OCI-LY7 (cell line): Measurements from ENCODE around the gene TMPRSS4. TPM values are rescaled to one million over a fixed set of nuclear protein-coding genes. Genes with fewer than 3 reads are reported as not detected.

Experiments
- BruUV-seq: library from RNA; stranded (reverse); fragments of 400-500 nt; replicated peaks from 2 replicates; lab custom pipeline; 2021; lab: Mats Ljungman, UMichigan
- CTCF ChIA-PET: fragments of 300-600 bp; sonication (Branson Sonifier 250); formaldehyde crosslinking; loops from one replicate; lab custom pipeline; 2022; ENCODE audit warnings: antibody characterized with exemption; ENCODE audit not compliant: unreplicated experiment; lab: Charles Lee
- POLR2A ChIA-PET: fragments of 300-600 bp; sonication (Branson Sonifier 250); formaldehyde crosslinking; loops from one replicate; lab custom pipeline; 2022; ENCODE audit warnings: antibody characterized with exemption; lab: Charles Lee
- DNase-seq: peaks from one replicate; pipeline ENCODE4 v3.0.0-alpha.2; 2015; ENCODE audit warnings: low spot score
- H2AFZ ChIP-seq: fragments of 200-600 bp; sonication (generic), shearing (Covaris generic); 2 replicates; pipeline ENCODE4 v1.6.1; 2014; ENCODE audit warnings: mild to moderate bottlenecking, antibody characterized with exemption, low read length, moderate library complexity
- H3K27ac ChIP-seq: fragments of 200-600 bp; sonication (generic); 2 replicates; pipeline ENCODE4 v1.5.1; 2014; ENCODE audit warnings: mixed run types, low read depth, mild to moderate bottlenecking, moderate library complexity, low read length, inconsistent platforms; ENCODE audit not compliant: poor library complexity, severe bottlenecking
- H3K36me3 ChIP-seq: fragments of 200-600 bp; sonication (generic); 2 replicates; pipeline ENCODE4 v1.6.1; 2014; ENCODE audit warnings: mild to moderate bottlenecking, antibody characterized with exemption, low read length, moderate library complexity, mixed read lengths; ENCODE audit not compliant: insufficient read depth
- H3K4me1 ChIP-seq: fragments of 200-600 bp; sonication (generic); 2 replicates; pipeline ENCODE4 v1.5.1; 2014; ENCODE audit warnings: mild to moderate bottlenecking, low read length; ENCODE audit not compliant: insufficient read depth, poor library complexity, severe bottlenecking
- H3K4me2 ChIP-seq: fragments of 200-600 bp; sonication (generic); 2 replicates; pipeline ENCODE4 v1.6.1; 2014; ENCODE audit warnings: mild to moderate bottlenecking, low read length
- H3K4me3 ChIP-seq: fragments of 200-600 bp; sonication (generic); 2 replicates; pipeline ENCODE4 v1.5.1; 2014; ENCODE audit warnings: mild to moderate bottlenecking, low read depth, low read length; ENCODE audit not compliant: poor library complexity, severe bottlenecking
- H3K79me2 ChIP-seq: fragments of 200-600 bp; sonication (generic); 2 replicates; pipeline ENCODE4 v1.6.1; 2016; ENCODE audit warnings: low read depth, mild to moderate bottlenecking, low read length, moderate library complexity, mixed read lengths; ENCODE audit not compliant: insufficient read depth
- H3K9me2 ChIP-seq: fragments of 200-600 bp; sonication (generic); 2 replicates; pipeline ENCODE4 v1.6.1; 2016; ENCODE audit warnings: mild to moderate bottlenecking, low read length, mixed read lengths; ENCODE audit not compliant: insufficient read depth
- H3K9me3 ChIP-seq: fragments of 200-600 bp; sonication (generic); 2 replicates; pipeline ENCODE4 v1.6.1; 2014; ENCODE audit warnings: mild to moderate bottlenecking, mixed run types, low read length, mixed read lengths
- H4K20me1 ChIP-seq: fragments of 200-600 bp; sonication (generic); 2 replicates; pipeline ENCODE4 v1.6.1; 2014; ENCODE audit warnings: mild to moderate bottlenecking, antibody characterized with exemption, low read length, moderate library complexity, mixed read lengths; ENCODE audit not compliant: insufficient read depth
- CTCF ChIP-seq: fragments of 200-600 bp; sonication (generic); conservative IDR thresholded peaks from 2 replicates; pipeline ENCODE4 v1.5.1; 2014; ENCODE audit warnings: mild to moderate bottlenecking, antibody characterized with exemption, low read length, moderate library complexity, mixed read lengths
- EZH2phosphoT487 ChIP-seq: fragments of 200-600 bp; sonication (generic); IDR thresholded peaks from 2 replicates; pipeline ENCODE4 v1.6.1; 2018; ENCODE audit warnings: low read depth, borderline replicate concordance, mild to moderate bottlenecking, mixed run types, antibody characterized with exemption, low read length, moderate library complexity, mixed read lengths
- intact Hi-C: fragments of 100-400 bp; cut with micrococcal nuclease; formaldehyde crosslinking; loops from one replicate; pipeline ENCODE4 v1.10.0; 2022; ENCODE audit not compliant: unreplicated experiment
- total RNA-seq, 2 experiments: library from RNA; depleted of rRNA in 1 of 2; stranded (reverse); fragments of >200 nt in 1 of 2; shearing (Covaris generic) in 1 of 2; gene quantifications; 2 replicates each; pipeline ENCODE4 v1.2.3, GENCODE V29; 2014 to 2022

TMPRSS4 gene
- total RNA-seq, 2 experiments from 2014 or later, result 0.03 TPM; not detected in 1

DNA sequence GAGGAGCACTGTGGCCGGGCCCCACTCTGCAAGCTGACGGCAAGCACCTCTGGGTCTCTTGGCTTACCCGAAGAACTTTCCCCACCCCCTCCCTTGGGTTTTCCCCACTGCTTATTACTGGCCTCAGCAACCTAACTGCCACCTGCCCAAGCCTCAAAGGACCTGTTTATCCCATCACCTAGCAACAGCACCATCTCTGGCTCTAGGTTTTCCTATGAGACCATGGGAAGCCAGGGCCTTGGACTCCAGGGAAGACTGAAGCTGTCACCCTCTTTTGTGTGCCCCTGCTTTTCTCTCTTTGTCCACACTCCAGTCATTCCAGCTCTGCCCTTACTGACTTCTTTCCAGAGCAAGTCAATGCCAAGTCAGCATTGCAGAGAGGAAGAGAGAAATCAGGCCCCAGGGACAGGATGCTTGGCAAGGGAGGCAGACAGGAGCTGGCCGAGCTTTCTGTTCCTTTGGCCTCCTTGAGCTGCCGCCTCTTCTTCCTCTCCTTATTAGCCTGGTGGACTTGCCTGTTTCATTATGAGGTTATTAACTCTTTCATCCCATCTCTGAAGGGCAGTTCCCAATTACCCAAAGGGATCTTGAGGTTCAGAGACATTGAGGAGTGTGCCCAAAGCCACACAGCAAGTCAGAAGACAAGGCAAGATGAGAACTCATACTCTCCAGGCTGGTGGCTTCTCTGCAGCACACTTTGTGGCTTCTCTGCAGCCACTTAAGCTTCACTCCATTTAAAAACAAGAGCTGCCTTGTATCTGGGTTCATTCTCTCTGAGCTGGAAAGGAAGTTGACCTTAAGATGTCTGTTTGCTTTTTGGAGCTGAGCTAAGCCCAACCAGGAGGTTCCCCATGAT, 10.3 kb downstream of the TMPRSS4 start, which contains the start of gene SMIM35:
Gene SMIM35 (minus strand): TSS at position 51 of the 856 bp plus-strand sequence. CDS start 206 bp downstream, outside the sequence.
- H3K4me3 ChIP-seq, result no peak within 1 kb of the TSS
- TF ChIP-seq CTCF (no peak), EZH2phosphoT487 (no peak)
- intact Hi-C loops, result no loop called here
- H3K9me2 ChIP-seq, result no peaks in the 10 kb centered on the region
- ChIA-PET CTCF (no interaction called here), POLR2A (no interaction called here)
- no peak within 1 kb of the TSS for H2AFZ ChIP-seq
- BruUV-seq, result no TSS peak
- no peaks in the 10 kb centered on the region for H3K9me3 ChIP-seq
- H4K20me1 ChIP-seq, result no peaks in the 10 kb centered on the region
- no peaks in the 10 kb centered on the region for H3K4me1 ChIP-seq
- H3K4me2 ChIP-seq, result no peak within 1 kb of the TSS
- DNase-seq, result no peak
- no peaks in the 10 kb centered on the region for H3K79me2 ChIP-seq
- H3K27ac ChIP-seq, result no peak within 1 kb of the TSS
- no peaks in the 10 kb centered on the region for H3K36me3 ChIP-seq

DNA sequence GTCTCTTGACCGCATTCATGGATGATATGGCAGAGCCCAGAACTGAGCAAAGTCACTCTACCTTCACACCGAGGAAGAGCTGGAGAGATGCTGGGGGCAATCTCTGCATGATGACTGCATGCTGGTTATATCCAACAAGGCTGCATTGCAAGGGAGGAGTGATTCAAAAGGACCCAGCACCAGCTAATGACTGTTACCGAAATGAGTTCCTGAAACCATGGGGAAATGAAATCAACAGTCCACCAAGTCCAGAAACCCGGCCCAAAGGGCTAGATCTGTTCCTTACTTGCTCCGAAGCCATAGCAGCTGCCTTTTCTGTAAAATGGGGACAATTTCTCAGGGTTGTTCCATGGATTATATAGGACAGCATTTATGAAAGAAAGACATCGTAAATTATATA, 11.1 kb downstream of the TMPRSS4 start:
- H4K20me1 ChIP-seq, result no peaks in the 10 kb centered on the region
- BruUV-seq, result no TSS peak
- intact Hi-C loops, result no loop called here

More for the DNA sequence above, 11.1 kb downstream of the TMPRSS4 start:
- TF ChIP-seq EZH2phosphoT487 (no peak), CTCF (no peak)
- Histone ChIP-seq H3K27ac (no peak overlapping the region), H3K79me2 (no peaks in the 10 kb centered on the region), H3K4me3 (no peak overlapping the region), H2AFZ (no peak overlapping the region), H3K4me1 (no peaks in the 10 kb centered on the region), H3K36me3 (no peaks in the 10 kb centered on the region), H3K9me3 (no peaks in the 10 kb centered on the region), H3K4me2 (no peak overlapping the region), H3K9me2 (no peaks in the 10 kb centered on the region)
- ChIA-PET POLR2A (no interaction called here), CTCF (no interaction called here)
- no peak for DNase-seq
